Mesothelial cell of epicardium (in vitro differentiated cells): ENCODE results near the gene ISLR2. TPM values are rescaled to one million over a fixed set of nuclear protein-coding genes. Genes with fewer than 3 reads are reported as not detected.
A peak's percentile ranks its signal among the peaks of the same experiment; 100 is the strongest.

Source experiments
- DNase-seq, 2 experiments: peaks; one replicate each; pipeline ENCODE4 v3.0.0; 2021; ENCODE audit warnings: low spot score in 2 of 2; ENCODE audit not compliant: unreplicated experiment in 2 of 2
- H3K27ac Mint-ChIP-seq: 2 replicates; pipeline ENCODE4 v1.8.0; 2021; ENCODE audit warnings: mixed read lengths
- H3K27me3 Mint-ChIP-seq: 2 replicates; pipeline ENCODE4 v1.8.0; 2021; ENCODE audit warnings: low read depth, mixed read lengths
- H3K36me3 Mint-ChIP-seq: 2 replicates; pipeline ENCODE4 v1.8.0; 2021; ENCODE audit warnings: mixed read lengths
- H3K4me1 Mint-ChIP-seq: 2 replicates; pipeline ENCODE4 v1.8.0; 2021; ENCODE audit warnings: mixed read lengths
- H3K4me3 Mint-ChIP-seq: 2 replicates; pipeline ENCODE4 v1.8.0; 2021; ENCODE audit warnings: mild to moderate bottlenecking, moderate library complexity, mixed read lengths
- H3K9me3 Mint-ChIP-seq: 2 replicates; pipeline ENCODE4 v1.8.0; 2021; ENCODE audit warnings: mixed read lengths
- total RNA-seq: library from RNA; stranded (reverse); gene quantifications from 3 replicates; pipeline ENCODE4 v1.2.1, GENCODE V29; 2021
- TF ChIP-seq, protein P1 (sequence below): fragments of 200-600 bp; sonication (generic); IDR thresholded peaks from one replicate; pipeline ENCODE4 v1.5.0; 2021; ENCODE audit warnings: antibody characterized with exemption; ENCODE audit not compliant: unreplicated experiment

The ISLR2 gene
- total RNA-seq, 1 donor from 2014 or later, result 1.9 TPM

DNA sequence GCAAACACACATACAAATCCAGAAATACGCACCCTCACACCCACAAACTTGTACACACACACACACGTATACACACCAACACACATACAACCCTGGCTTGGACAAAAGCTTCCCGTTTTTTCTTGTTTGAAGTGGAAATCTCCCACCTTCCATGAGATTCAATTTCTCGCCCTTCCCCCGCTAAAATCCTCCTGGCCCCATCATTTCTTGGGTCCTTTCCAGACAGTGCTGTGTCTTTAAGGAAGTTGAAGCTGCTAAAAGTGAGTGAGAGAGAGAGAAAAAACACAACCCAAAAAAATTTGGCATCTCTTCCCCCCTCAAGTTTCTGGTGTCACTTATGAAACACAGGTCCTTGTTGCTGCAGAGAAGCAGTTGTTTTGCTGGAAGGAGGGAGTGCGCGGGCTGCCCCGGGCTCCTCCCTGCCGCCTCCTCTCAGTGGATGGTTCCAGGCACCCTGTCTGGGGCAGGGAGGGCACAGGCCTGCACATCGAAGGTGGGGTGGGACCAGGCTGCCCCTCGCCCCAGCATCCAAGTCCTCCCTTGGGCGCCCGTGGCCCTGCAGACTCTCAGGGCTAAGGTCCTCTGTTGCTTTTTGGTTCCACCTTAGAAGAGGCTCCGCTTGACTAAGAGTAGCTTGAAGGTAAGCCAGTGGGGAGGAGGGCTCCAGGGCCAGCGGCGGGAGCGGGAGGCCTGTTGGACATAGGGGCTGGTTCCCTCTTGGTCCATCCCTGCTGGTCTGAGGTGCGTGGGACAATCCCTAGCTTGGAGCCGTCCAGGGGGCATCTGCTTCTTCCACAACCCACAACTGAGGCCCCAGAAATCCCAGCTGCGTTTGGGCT, 43.2 kb downstream of the ISLR2 start, which contains the start of gene ISLR:
ISLR (plus strand) TSS at position 331 of the 839 bp plus-strand sequence. CDS start 1,149 bp downstream, outside the sequence.
- Mint-ChIP-seq H3K4me1 (peaks cover 61% of the 10 kb centered on the region), H3K36me3 (no peaks in the 10 kb centered on the region), H3K27ac (peak within 1 kb of the TSS; percentile 57), H3K9me3 (no peaks in the 10 kb centered on the region), H3K27me3 (peaks cover 13% of the 10 kb centered on the region), H3K4me3 (peak within 1 kb of the TSS; percentile 43)
- TF ChIP-seq, protein P1, sequence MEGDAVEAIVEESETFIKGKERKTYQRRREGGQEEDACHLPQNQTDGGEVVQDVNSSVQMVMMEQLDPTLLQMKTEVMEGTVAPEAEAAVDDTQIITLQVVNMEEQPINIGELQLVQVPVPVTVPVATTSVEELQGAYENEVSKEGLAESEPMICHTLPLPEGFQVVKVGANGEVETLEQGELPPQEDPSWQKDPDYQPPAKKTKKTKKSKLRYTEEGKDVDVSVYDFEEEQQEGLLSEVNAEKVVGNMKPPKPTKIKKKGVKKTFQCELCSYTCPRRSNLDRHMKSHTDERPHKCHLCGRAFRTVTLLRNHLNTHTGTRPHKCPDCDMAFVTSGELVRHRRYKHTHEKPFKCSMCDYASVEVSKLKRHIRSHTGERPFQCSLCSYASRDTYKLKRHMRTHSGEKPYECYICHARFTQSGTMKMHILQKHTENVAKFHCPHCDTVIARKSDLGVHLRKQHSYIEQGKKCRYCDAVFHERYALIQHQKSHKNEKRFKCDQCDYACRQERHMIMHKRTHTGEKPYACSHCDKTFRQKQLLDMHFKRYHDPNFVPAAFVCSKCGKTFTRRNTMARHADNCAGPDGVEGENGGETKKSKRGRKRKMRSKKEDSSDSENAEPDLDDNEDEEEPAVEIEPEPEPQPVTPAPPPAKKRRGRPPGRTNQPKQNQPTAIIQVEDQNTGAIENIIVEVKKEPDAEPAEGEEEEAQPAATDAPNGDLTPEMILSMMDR, result no peak
- no peak for DNase-seq

DNA sequence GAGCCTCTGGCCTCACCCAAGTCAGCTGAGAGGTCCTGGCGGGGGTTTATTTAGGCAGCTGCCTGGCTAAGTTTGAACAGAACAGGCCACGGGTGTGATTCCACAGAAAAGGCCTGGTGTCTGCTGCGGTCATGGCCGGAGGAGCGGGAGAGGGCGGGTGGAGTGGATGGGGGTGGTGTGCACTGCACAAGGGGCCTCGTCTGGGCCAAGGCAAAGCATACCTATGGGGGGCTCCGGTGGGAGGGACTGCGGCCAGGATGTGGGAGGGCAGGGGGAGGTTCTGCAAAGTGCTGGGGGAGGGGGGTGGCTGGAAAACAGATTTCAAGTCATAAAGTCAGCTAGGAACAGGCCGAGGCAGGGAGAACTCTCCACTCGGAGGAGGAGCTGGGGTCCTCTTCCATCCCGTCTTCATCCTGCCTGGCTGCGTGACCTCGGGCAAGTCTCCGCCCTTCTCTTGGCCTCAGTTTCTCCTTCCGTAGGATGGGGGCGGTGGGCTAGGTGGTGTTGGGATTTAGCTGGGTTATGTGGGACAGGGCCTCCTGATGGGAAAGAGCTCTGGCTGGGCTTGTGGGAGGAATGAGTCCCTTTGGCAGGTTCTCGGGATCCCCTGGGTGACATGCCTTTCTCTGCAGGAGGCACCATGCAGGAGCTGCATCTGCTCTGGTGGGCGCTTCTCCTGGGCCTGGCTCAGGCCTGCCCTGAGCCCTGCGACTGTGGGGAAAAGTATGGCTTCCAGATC, 44.0 kb downstream of the ISLR2 start:
- Mint-ChIP-seq H3K27me3 (peaks cover 13% of the 10 kb centered on the region), H3K36me3 (no peaks in the 10 kb centered on the region), H3K4me3 (peak overlapping the region; percentile 43), H3K9me3 (no peaks in the 10 kb centered on the region), H3K4me1 (peaks cover 60% of the 10 kb centered on the region), H3K27ac (peak overlapping the region; percentile 57)
- peak in 1 of 2 experiments; percentile 15 for DNase-seq
- TF ChIP-seq, protein P1, result no peak

DNA sequence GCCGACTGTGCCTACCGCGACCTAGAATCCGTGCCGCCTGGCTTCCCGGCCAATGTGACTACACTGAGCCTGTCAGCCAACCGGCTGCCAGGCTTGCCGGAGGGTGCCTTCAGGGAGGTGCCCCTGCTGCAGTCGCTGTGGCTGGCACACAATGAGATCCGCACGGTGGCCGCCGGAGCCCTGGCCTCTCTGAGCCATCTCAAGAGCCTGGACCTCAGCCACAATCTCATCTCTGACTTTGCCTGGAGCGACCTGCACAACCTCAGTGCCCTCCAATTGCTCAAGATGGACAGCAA, 44.5 kb downstream of the ISLR2 start:
- peak overlapping the region; percentile 37 for H3K4me3 Mint-ChIP-seq
- peak in 1 of 2 experiments; percentile 9 for DNase-seq
- H3K9me3 Mint-ChIP-seq, result no peaks in the 10 kb centered on the region
- H3K27ac Mint-ChIP-seq, result no peak overlapping the region
- TF ChIP-seq, protein P1, result no peak
- H3K27me3 Mint-ChIP-seq, result peaks cover 12% of the 10 kb centered on the region
- no peaks in the 10 kb centered on the region for H3K36me3 Mint-ChIP-seq
- peaks cover 59% of the 10 kb centered on the region for H3K4me1 Mint-ChIP-seq

DNA sequence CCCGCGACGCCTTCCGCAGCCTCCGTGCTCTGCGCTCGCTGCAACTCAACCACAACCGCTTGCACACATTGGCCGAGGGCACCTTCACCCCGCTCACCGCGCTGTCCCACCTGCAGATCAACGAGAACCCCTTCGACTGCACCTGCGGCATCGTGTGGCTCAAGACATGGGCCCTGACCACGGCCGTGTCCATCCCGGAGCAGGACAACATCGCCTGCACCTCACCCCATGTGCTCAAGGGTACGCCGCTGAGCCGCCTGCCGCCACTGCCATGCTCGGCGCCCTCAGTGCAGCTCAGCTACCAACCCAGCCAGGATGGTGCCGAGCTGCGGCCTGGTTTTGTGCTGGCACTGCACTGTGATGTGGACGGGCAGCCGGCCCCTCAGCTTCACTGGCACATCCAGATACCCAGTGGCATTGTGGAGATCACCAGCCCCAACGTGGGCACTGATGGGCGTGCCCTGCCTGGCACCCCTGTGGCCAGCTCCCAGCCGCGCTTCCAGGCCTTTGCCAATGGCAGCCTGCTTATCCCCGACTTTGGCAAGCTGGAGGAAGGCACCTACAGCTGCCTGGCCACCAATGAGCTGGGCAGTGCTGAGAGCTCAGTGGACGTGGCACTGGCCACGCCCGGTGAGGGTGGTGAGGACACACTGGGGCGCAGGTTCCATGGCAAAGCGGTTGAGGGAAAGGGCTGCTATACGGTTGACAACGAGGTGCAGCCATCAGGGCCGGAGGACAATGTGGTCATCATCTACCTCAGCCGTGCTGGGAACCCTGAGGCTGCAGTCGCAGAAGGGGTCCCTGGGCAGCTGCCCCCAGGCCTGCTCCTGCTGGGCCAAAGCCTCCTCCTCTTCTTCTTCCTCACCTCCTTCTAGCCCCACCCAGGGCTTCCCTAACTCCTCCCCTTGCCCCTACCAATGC, 45.1 kb downstream of the ISLR2 start:
- H3K27ac Mint-ChIP-seq, result peak overlapping the region; percentile 76
- H3K4me3 Mint-ChIP-seq, result peak overlapping the region; percentile 44
- H3K27me3 Mint-ChIP-seq, result peaks cover 8% of the 10 kb centered on the region
- no peaks in the 10 kb centered on the region for H3K9me3 Mint-ChIP-seq
- TF ChIP-seq, protein P1, result no peak
- H3K36me3 Mint-ChIP-seq, result no peaks in the 10 kb centered on the region
- peaks cover 53% of the 10 kb centered on the region for H3K4me1 Mint-ChIP-seq
- peak in 1 of 2 experiments; percentile 14 for DNase-seq
